K562 (cell line): Measurements from ENCODE around the gene TIMM9. TPM values are rescaled to one million over a fixed set of nuclear protein-coding genes. Genes with fewer than 3 reads are reported as not detected.
A peak's percentile ranks its signal among the peaks of the same experiment; 100 is the strongest.

Experiments
- CBFA2T2 ChIP-seq: fragments of 450-650 bp; conservative IDR thresholded peaks from 2 replicates; pipeline ENCODE4 v1.6.1; 2017; ENCODE audit warnings: mild to moderate bottlenecking
- CHCHD3 ChIP-seq: fragments of 250-450 bp; sonication (Bioruptor Pico); IDR thresholded peaks from 2 replicates; pipeline ENCODE4 v2.1.2; 2022; ENCODE audit warnings: mild to moderate bottlenecking
- HEY1 ChIP-seq: fragments of 250-450 bp; sonication (Bioruptor Pico); IDR thresholded peaks from 2 replicates; pipeline ENCODE4 v1.5.0; 2020; ENCODE audit warnings: mild to moderate bottlenecking, moderate library complexity, borderline replicate concordance
- IFI16 ChIP-seq: fragments of 250-450 bp; sonication (Bioruptor Pico); IDR thresholded peaks from 2 replicates; pipeline ENCODE4 v2.1.2; 2022; ENCODE audit warnings: mild to moderate bottlenecking, inconsistent platforms
- JUN ChIP-seq, 2 experiments: sonication (generic) in 1 of 2; formaldehyde crosslinking in 1 of 2; IDR thresholded peaks; 2 replicates each; pipeline versions ENCODE4 v1.6.1 to v1.8.0; 2012 to 2022; ENCODE audit warnings: borderline replicate concordance in 2 of 2, mild to moderate bottlenecking in 2 of 2, improper control_type of control experiment in 1 of 2, low read depth in 1 of 2, low read length in 1 of 2, missing genetic modification reagents in 1 of 2
- MYNN ChIP-seq, 2 experiments: sonication (generic); formaldehyde crosslinking in 1 of 2; IDR thresholded peaks; 2 replicates each; pipeline versions ENCODE4 v1.5.0 to v1.6.1; 2016 to 2020; ENCODE audit warnings: antibody characterized with exemption in 1 of 2, missing genetic modification reagents in 1 of 2
- RBM39 ChIP-seq: fragments of 200-400 bp; formaldehyde crosslinking; optimal IDR thresholded peaks from 2 replicates; pipeline ENCODE3; 2018; ENCODE audit warnings: low read depth, low read length
- SMAD2 ChIP-seq: fragments of 150-350 bp; IDR thresholded peaks from 2 replicates; pipeline ENCODE4 v1.6.1; 2014; ENCODE audit warnings: low read depth, mild to moderate bottlenecking, low read length
- SMARCB1 ChIP-seq: IDR thresholded peaks from 2 replicates; pipeline ENCODE4 v1.6.1; 2011; ENCODE audit warnings: improper control_type of control experiment, low read depth; ENCODE audit not compliant: insufficient read length
- SP1 ChIP-seq: sonication (generic); formaldehyde crosslinking; IDR thresholded peaks from 2 replicates; pipeline ENCODE4 v1.8.1; 2022; ENCODE audit warnings: mild to moderate bottlenecking, missing genetic modification reagents
- SP2 ChIP-seq: IDR thresholded peaks from 2 replicates; pipeline ENCODE4 v1.6.1; 2011; ENCODE audit warnings: mild to moderate bottlenecking, low read depth, low read length, moderate library complexity; ENCODE audit not compliant: poor library complexity, severe bottlenecking; ENCODE audit errors: extremely low read depth
- TEAD1 ChIP-seq, 2 experiments: fragments of 450-650 bp in 1 of 2; sonication (generic) in 1 of 2; formaldehyde crosslinking; IDR thresholded peaks; 2 replicates each; pipeline versions ENCODE4 v1.4.0 to v1.8.0; 2020 to 2022; ENCODE audit warnings: mild to moderate bottlenecking in 2 of 2, missing genetic modification reagents in 1 of 2
- TFAM ChIP-seq: fragments of 250-450 bp; sonication (Bioruptor Pico); conservative IDR thresholded peaks from 2 replicates; pipeline ENCODE4 v1.5.0; 2021; ENCODE audit warnings: mild to moderate bottlenecking, moderate library complexity
- XRCC5 ChIP-seq: fragments of 200-400 bp; formaldehyde crosslinking; IDR thresholded peaks from 2 replicates; pipeline ENCODE4 v1.6.1; 2017; ENCODE audit warnings: low read depth, mild to moderate bottlenecking, low read length
- ZC3H11A ChIP-seq: IDR thresholded peaks from 2 replicates; pipeline ENCODE4 v1.6.1; 2012; ENCODE audit warnings: low read depth, low read length, improper control_type of control experiment
- polyA plus RNA-seq, 8 experiments: library from polyadenylated mRNA; depleted of rRNA in 4 of 8; stranded (reverse) in 5 of 8; unstranded in 3 of 8; fragments of >200 nt; fragmentation: Nextera tagmentation in 2 of 8; fragmentation: Illumina TruSeq in 1 of 8; extraction: Ambion mirVana in 2 of 8; extraction: Trizol in 1 of 8; gene quantifications; 2 replicates each; pipeline versions ENCODE4 v1.2.1 to v1.2.3, GENCODE V29; 2011 to 2014; ENCODE audit warnings: inconsistent platforms in 1 of 8, missing spikeins in 1 of 8
- total RNA-seq, 7 experiments: library from RNA; depleted of rRNA in 6 of 7; stranded (reverse); fragments of >200 nt in 6 of 7; fragmentation: Illumina TruSeq in 2 of 7; extraction: Trizol in 2 of 7; gene quantifications; 2 replicates each; pipeline versions ENCODE4 v1.2.1 to v1.2.3, GENCODE V29; 2011 to 2021; ENCODE audit warnings: low replicate concordance in 1 of 7
- TF ChIP-seq, protein P1 (sequence below): fragments of 250-450 bp; sonication (Bioruptor Pico); IDR thresholded peaks from 2 replicates; pipeline ENCODE4 v1.4.0; 2020; ENCODE audit warnings: mild to moderate bottlenecking, moderate library complexity, borderline replicate concordance
- TF ChIP-seq, protein P2 (sequence below): fragments of 250-450 bp; sonication (Bioruptor Pico); IDR thresholded peaks from 2 replicates; pipeline ENCODE4 v1.6.1; 2021; ENCODE audit warnings: mild to moderate bottlenecking
- TF ChIP-seq, protein P3 (sequence below): sonication (generic); formaldehyde crosslinking; IDR thresholded peaks from 2 replicates; pipeline ENCODE4 v1.5.0; 2020; ENCODE audit warnings: missing genetic modification reagents
- TF ChIP-seq, protein P4 (sequence below), 2 experiments: IDR thresholded peaks; 2 replicates each; pipeline ENCODE4 v1.6.1; 2012; ENCODE audit warnings: improper control_type of control experiment in 2 of 2, low read depth in 2 of 2, low read length in 2 of 2, borderline replicate concordance in 1 of 2
- TF ChIP-seq, protein P5 (sequence below): fragments of 250-450 bp; sonication (Bioruptor Pico); IDR thresholded peaks from 2 replicates; pipeline ENCODE4 v1.5.1; 2021; ENCODE audit warnings: mild to moderate bottlenecking

TIMM9 gene
- total and polyA plus RNA-seq, 9 of the 15 experiments (the other 6 are each of a cell fraction or from before 2014, with no cell fraction given), result 28.0 to 101 (median 54.3) TPM

DNA sequence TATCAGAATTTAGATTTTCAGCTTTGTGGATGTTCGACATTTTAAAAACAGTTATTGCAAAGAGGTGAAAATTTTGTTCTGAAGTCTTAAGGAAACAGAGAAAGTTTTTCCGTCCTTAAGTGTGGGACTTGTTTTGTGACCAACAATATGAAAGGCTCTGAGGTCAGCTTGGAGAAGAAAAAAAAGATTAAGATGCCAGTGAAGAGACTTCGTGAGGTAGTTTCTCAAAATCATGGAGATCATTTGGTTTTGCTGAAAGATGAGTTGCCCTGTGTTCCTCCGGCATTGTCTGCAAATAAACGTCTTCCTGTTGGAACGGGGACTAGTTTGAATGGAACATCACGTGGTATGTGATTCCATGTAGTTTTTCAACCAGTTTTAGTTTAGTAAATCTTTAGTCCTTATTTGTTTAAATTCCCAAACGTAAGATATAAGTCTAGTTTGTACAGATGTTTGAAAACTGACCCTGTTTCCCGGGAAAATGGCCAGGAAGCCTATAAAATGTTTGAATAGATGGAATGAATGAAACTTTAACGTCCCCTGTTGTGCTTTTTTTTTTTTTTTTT lies 870 bp upstream of the TIMM9 start (continued):
- no peak for TF ChIP-seq JUN (IDR thresholded peaks at IDR 0.05; ENCODE audit: borderline replicate concordance, low read depth, low read length)
- TF ChIP-seq JUN (CRISPR knock-in tag; IDR thresholded peaks at IDR 0.05; ENCODE audit: borderline replicate concordance), result no peak
- peak; percentile 44; the same call in 1 of the 2 replicates for TF ChIP-seq CBFA2T2
- TF ChIP-seq ZC3H11A, result no peak
- no peak for TF ChIP-seq SP1 (CRISPR knock-in tag)
- no peak for TF ChIP-seq SP2
- no peak for TF ChIP-seq SMARCB1
- TF ChIP-seq, protein P1, sequence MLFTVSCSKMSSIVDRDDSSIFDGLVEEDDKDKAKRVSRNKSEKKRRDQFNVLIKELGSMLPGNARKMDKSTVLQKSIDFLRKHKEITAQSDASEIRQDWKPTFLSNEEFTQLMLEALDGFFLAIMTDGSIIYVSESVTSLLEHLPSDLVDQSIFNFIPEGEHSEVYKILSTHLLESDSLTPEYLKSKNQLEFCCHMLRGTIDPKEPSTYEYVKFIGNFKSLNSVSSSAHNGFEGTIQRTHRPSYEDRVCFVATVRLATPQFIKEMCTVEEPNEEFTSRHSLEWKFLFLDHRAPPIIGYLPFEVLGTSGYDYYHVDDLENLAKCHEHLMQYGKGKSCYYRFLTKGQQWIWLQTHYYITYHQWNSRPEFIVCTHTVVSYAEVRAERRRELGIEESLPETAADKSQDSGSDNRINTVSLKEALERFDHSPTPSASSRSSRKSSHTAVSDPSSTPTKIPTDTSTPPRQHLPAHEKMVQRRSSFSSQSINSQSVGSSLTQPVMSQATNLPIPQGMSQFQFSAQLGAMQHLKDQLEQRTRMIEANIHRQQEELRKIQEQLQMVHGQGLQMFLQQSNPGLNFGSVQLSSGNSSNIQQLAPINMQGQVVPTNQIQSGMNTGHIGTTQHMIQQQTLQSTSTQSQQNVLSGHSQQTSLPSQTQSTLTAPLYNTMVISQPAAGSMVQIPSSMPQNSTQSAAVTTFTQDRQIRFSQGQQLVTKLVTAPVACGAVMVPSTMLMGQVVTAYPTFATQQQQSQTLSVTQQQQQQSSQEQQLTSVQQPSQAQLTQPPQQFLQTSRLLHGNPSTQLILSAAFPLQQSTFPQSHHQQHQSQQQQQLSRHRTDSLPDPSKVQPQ (CRISPR knock-in tag), result no peak
- TF ChIP-seq TFAM, result no peak
- TF ChIP-seq, protein P2, sequence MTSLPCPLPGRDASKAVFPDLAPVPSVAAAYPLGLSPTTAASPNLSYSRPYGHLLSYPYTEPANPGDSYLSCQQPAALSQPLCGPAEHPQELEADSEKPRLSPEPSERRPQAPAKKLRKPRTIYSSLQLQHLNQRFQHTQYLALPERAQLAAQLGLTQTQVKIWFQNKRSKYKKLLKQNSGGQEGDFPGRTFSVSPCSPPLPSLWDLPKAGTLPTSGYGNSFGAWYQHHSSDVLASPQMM, result no peak
- TF ChIP-seq RBM39, result no peak
- TF ChIP-seq SMAD2, result no peak
- no peak for TF ChIP-seq XRCC5
- no peak for TF ChIP-seq IFI16 (CRISPR knock-in tag)
- TF ChIP-seq MYNN (IDR thresholded peaks at IDR 0.05), result no peak
- no peak for TF ChIP-seq MYNN (CRISPR knock-in tag; IDR thresholded peaks at IDR 0.05)
- TF ChIP-seq HEY1 (CRISPR knock-in tag), result no peak
- TF ChIP-seq CHCHD3 (CRISPR knock-in tag), result no peak
- TF ChIP-seq, protein P3, sequence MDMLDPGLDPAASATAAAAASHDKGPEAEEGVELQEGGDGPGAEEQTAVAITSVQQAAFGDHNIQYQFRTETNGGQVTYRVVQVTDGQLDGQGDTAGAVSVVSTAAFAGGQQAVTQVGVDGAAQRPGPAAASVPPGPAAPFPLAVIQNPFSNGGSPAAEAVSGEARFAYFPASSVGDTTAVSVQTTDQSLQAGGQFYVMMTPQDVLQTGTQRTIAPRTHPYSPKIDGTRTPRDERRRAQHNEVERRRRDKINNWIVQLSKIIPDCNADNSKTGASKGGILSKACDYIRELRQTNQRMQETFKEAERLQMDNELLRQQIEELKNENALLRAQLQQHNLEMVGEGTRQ (CRISPR knock-in tag), result peak; percentile 73
- TF ChIP-seq, protein P4, sequence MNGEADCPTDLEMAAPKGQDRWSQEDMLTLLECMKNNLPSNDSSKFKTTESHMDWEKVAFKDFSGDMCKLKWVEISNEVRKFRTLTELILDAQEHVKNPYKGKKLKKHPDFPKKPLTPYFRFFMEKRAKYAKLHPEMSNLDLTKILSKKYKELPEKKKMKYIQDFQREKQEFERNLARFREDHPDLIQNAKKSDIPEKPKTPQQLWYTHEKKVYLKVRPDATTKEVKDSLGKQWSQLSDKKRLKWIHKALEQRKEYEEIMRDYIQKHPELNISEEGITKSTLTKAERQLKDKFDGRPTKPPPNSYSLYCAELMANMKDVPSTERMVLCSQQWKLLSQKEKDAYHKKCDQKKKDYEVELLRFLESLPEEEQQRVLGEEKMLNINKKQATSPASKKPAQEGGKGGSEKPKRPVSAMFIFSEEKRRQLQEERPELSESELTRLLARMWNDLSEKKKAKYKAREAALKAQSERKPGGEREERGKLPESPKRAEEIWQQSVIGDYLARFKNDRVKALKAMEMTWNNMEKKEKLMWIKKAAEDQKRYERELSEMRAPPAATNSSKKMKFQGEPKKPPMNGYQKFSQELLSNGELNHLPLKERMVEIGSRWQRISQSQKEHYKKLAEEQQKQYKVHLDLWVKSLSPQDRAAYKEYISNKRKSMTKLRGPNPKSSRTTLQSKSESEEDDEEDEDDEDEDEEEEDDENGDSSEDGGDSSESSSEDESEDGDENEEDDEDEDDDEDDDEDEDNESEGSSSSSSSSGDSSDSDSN (IDR thresholded peaks at IDR 0.05; ENCODE audit: borderline replicate concordance in 1 of 2, low read depth in 2 of 2, low read length in 2 of 2), result no peak
- TF ChIP-seq, protein P5, sequence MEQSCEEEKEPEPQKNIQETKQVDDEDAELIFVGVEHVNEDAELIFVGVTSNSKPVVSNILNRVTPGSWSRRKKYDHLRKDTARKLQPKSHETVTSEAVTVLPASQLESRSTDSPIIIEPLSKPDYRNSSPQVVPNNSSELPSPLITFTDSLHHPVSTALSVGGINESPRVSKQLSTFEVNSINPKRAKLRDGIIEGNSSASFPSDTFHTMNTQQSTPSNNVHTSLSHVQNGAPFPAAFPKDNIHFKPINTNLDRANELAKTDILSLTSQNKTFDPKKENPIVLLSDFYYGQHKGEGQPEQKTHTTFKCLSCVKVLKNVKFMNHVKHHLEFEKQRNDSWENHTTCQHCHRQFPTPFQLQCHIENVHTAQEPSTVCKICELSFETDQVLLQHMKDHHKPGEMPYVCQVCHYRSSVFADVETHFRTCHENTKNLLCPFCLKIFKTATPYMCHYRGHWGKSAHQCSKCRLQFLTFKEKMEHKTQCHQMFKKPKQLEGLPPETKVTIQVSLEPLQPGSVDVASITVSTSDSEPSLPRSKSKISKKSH (CRISPR knock-in tag), result no peak
- TF ChIP-seq TEAD1 (CRISPR knock-in tag; IDR thresholded peaks at IDR 0.05), result no peak
